DMS 273 (cell line): ENCODE results near the gene DPCD.
A peak's percentile ranks its signal among the peaks of the same experiment; 100 is the strongest.

Source experiments
- DNase-seq: peaks from one replicate; lab custom pipeline; 2025; ENCODE audit not compliant: unreplicated experiment; lab: John Stamatoyannopoulos, UW

The DPCD gene

DNA sequence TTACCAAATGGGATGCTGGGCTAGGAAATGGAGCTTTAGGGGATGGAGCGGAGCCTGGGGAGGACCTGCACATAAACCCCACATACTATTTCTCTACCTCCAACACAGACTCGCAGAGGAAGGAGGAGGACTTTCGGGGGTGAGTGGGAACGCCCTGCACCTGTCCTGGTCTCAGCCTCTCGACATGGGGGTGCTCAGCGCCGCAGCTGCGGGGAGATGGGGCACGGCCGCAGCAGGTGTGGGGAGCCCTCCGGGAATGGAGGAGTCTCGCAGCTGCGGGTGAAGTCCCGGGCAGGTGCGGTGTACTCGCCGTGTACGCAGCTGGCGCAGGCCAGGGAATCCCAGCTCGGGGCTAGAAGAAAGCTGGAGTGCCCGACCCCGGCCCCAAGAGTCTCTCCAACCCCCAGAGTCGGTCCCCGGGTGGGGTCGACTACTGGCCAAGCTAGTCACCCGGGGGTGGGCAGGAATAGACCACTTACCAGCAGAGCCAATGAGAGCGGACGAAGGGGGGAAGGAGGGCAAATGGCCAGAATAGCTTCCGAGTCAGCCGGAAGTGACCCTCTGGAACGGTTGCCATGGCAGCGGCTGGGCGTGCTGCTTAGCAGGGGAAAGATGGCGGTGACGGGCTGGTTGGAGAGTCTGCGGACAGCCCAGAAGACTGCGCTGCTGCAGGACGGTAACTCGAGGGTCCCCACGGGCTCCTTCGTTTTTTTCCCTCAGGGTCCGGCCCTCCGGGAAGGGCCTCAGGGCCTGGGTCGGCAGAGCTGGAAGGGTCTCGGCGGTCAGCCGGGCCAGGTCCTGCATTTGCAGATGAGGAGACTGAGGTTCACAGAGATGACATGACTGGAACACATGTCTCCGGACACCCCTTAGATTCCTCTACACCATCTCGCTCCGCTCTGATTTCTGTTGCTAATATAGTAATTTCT is at the start of gene DPCD, which contains the start of gene POLL:
Gene DPCD, plus strand, starts transcription at position 597 of the 929 bp plus-strand sequence. Its CDS starts 16 bp downstream, at position 613.
Gene POLL, minus strand, starts transcription at position 533 of the 929 bp plus-strand sequence. CDS start 897 bp downstream, outside the sequence.
- DNase-seq, result peak; percentile 95

DNA sequence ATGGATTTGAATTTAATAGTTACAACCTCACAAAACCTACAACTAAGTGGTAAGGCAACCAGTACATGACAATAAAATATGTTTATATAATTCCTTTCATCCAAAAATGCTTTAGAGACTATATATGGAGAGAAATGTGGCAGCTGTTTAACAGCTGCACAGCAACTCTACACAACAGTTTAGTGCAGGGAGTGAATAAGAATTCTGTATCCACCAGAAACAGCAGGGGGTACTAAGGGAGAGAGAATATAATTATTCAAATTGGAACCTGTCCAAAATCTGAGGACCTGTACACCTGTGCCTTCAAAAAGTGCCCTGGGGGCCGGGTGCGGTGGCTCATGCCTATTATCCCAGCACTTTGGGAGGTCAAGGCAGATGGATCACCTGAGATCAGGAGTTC is 49.7 kb upstream of the DPCD start:
- peak; percentile 16 for DNase-seq

DNA sequence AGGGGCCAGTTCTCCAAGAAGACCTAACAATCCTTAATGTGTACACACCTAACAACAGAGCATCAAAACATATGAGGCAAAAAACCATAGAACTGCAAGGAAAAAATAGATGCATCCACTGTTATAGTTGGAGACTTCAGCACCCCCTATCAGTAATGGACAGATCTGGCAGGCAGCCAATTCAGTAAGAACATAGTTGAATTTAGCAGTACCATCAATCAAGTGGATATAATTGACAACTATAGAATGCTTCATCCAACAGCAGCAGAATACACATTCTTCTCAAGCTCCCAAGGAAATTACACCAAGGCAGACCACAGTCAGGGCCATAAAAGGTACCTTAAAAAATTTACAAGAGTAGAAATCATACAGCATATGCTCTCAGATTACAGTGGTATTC is 42.2 kb upstream of the DPCD start:
- DNase-seq, result peak; percentile 31

DNA sequence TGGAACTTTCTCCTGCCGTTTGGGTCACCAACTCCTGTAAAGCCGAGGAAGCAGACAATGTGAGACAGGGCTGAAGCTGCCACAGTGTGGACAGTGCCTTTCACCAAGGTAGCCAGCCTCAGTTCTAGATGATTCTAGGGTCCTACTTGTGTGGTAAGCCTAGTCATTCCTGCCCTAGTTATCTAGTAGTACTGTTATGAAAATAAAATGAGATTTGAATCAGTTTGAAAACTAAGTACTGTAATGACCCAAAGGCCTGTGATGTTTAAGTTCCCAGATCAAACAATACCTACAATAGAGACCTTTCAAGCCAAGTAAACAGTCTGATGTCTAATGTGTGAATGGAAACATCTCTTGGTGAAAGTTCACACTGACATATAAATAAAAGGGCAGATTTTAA is 37.2 kb upstream of the DPCD start:
- DNase-seq, result no peak

DNA sequence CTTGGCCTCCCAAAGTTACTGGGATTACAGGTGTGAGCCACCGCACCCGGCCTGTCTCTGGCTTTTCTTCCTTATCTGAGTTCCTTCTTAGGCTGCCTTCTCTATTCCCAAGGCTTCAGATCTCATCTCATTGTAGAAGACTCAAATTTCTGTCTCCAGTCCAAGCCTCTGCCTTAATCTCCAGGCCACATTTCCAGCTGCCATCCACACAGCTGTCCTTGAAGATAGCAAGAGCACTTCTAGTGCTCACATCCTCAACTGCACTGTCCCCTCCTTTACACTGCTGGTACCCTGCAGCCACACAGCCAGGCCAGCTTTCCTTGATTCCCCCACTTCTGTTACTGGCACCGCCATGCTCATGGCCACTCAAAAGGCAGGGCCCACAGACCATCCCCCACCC is 35.7 kb upstream of the DPCD start:
- DNase-seq, result no peak

DNA sequence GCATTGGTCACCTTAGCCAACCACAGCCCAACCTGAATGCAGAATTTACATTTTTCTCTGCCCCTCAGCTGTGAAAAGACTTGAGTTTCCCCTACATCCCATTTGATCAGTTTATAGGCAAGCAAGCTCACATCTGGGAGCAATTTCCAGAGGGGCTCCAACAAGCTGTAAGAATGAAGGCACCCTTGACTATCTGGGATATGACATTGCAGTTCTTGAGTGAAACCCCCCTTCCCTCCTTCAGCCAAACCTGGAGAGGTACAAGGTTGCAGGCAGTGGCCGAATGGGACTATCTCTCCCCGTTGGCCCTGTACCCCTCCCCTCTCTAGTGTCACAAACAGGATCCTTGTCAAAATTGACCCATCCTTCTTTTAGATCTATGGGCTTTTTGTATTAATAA is 30.6 kb upstream of the DPCD start:
- no peak for DNase-seq

DNA sequence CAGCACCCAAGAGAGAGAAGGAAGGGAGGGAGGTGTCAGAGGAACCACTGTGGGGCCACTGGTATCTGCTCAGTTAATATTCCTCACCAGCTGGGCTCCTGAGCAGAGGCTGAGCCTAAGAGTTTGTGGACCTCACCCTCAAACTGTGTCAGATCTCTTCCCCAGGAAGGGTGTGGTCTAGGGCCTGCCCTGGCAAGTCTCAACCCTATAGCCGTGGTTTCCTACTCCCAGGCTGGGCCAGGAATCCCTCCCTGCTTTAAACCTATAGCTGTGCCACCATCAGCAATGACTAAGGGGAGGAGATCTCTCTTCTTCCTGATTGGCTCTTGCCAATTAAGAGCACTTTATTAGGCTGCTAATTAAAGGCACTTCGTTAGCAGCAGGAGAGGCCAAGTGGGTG is 29.9 kb upstream of the DPCD start:
- no peak for DNase-seq

DNA sequence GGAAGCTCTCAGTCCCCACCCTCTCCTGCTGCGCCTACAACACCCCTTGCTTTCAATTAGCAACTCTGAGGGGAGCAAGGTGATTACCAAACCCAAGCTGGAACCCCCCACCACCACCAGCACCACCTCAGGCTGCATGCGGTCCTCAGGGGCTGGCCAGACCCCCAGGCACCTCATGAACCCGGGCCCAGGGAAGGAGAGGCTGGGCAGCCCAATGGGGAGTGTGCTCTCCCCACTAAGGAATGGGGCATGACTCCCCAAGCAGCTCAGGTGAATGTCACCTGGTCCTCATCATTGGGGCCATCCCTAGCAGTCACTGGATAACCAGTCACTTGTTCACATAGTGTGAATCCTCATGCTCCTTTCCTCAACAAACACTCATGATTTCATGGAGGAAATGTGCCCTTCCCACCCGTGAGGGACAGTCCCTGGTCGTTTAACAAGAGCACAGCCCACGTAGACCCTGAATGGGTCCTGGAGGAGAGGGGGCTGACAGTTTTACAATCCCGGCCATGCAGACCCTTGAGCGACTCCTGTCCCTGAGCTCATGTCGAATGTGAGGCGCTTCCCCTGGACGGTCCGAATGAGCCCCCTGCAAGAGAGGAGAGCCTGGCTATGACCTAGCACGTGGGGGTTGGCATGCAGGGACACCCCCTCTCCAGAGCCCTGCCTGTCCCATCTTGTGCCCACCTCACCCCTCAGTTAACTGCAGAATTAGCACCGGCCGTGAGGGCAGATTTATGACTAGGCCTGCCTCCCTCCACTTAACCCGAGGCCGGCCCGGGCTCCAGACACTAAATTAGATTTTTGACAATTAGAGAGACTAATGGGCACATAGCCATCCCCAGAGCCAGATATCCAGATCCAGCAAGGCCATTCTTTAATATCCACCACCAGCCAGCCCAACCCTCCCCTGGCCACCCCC is 29.2 kb upstream of the DPCD start:
- no peak for DNase-seq

DNA sequence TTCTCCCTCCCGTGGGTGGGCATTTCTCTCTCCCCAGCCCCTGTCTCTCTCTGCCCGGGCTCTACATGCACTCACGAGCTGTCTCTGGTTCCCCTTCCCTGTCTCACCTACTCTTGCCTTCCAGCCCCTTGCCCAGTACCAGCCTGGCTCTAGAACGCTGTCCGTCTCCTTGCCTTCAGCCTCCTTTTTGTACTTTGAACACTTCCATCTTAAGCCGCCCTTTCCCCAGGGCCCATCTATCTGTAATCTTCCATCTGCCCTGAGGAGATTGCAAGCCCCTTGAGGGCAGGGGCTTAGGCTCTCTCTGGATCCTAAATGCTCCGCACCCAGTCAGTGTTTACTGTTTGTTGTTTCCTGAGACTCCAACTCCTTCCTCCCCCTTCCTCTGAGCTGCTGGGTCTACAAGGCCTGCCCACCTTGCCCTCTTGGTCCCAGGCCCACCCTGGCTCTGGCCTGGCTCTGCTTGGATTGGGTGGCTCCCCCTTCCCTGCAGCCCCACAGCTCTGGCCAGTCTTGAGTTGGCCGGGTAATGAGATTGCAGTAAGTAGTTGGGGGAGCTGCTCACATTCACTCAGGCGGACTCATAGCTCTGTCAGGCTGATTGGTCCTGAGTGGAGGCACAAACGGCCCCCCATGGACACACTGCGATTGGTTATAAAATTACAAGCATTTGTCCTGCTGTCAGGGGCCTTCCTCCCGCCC is 28.4 kb upstream of the DPCD start:
- no peak for DNase-seq

DNA sequence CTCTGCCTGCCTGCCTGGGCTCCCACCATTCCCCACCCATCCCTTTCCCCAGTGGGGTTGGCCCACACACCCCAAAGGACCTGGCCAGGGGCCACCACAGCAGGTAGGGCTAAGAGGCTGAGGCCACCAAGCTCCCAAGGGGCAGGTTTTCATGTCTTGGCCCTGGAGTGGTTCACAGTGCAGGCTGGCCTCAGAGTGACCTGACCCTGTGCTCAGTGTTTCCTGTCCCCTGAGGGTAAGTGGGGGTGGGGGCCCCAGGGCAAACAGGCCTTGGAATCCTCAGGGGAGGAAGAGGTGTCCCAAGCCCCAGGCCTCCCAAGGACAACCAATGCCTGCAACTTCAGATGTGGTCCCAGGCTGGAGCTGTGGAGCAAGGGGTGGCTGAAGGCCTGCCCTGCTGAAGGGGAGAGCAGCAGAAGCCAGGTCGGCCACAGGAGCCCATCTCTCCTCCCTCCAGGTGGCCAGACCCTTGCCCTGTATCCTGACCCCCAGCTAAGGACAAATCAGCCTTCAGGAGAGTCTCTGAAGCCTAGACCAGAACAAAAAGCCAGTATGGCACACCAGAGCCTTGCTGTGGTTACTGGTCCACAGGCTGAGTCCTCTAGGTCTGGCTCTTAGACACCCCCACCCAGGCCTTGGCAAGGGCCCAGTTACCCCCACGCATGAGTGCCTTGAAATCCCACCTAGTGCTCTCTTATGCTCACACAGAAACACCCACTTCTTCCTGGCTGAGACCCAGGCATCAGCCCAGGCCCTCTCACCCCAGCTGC is 27.6 kb upstream of the DPCD start:
- no peak for DNase-seq

DNA sequence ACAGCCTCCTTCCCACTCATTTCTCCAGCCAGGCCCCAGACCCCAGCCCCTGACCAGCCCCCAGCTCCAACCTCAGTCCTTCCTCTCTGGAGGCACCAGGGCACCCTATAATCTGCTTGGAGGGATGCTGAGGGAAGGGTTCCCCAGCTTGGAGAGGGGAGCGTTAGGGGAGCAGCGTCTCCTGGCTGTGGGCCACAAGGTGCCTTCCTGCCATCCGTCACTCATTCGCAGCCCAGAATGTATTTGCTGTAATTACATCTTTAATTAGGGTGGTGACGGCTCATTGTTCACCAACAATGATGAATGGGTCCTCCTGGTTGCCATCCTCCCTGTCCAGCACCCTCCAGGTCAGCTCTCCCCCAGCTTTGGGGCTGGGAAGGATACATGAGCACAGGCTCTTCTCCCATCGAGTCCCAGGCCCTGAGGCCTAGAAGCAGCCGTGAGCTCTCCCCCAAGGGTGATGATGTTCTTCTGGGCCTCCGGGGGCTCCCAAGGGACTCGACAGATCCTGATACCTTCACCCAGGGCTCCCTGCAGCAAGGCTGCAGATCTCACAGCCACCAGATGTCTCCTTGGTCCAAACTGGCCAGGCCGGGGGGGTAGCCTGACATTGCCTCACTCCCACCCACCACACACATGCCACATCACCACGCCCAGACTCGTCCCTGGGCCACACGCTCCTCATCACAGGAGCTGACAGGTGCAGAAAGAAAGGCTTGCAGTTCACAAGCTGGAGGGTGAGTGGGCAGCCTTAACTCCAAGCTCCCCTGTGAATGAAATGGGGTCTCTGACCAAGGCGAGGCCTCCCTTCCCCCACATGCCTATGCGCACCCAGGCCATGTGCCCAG is 26.8 kb upstream of the DPCD start:
- no peak for DNase-seq

DNA sequence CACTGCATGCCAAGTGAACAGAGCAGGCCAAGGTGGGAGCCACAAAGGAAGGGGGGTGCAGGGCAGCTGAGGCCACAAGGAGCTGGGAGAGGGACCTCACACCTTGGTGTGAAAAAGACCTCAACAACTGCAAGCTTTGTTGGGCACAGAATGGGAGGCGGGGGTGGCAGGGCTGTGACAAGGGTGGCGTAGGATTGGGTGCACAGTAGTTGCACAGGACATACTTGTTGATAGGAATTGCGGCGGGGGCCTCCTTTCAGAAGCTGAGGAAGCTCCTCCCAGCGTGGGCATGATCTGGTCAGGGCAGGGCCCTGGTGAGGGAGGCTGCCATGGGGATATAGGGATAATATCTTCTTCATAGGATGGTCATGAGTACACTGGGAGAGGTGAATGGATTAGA is 25.9 kb upstream of the DPCD start:
- no peak for DNase-seq

DNA sequence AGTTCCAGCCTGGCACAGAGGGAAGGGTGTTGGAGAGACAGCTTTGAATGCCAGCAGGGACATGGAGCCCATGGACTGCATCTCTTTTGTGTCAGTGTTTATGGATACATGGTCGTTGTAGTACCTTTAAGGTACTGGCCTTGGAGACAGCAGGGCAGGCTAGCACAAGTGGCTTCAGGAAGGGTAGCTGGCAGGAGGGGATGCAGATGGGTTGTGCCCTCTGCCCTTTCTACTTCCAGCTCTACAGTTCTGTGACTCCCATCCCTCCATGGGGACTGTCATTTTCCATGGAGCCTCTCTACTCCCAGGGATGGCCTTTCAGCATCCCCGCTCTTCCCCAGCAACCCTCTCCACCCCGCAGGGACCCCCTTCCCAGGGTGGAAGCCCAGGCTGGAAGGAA is 25.1 kb upstream of the DPCD start:
- no peak for DNase-seq

DNA sequence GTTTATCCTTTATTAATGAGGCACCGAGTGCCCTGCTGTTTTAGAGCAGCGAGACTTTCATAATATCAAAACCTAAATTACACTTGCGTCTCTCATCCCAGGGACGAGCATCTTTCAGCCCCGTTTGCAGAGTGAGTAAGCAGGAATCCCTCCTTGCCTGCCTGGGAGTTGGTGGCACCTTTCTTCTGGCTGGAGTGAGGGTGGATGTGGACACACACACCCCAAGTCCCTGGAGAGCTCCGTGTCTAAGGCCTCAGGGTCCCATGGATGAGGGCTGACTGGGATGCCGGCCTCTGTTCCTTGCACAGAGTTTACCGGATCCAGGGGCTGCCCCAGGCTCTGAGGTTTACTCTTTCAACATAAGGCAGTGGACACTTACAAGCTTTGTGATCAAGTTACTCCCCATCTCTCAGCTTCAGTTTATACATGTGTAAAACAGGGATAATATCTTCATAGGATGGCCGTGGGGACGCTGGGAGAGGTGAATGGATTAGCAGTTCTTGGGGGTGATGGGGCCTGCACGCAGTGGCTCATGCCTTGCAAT is 24.6 kb upstream of the DPCD start:
- no peak for DNase-seq

DNA sequence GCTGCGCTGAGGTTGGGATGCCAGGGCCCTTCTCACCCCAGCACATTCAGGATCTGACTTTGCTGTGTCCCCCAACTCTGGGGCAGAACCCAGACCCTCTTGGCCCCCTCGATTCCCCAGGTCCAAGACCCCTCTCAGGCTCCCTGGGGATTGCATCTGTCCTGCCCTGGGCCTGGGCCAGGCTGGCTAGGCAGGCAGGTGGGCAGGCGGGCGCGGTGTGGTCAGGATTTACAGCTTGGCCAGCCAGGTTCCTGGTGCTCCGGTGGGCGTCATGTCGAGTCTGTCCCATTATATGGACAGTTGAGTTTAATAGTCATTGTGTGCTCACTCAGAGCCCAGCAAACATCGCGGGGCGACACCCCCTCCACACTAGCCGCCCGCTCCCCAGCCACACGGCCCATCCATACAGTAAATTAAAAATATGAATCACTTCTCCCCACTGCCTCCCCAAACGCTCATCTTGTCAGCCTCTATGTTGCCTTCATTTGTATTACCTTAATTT is 23.6 kb upstream of the DPCD start:
- no peak for DNase-seq

DNA sequence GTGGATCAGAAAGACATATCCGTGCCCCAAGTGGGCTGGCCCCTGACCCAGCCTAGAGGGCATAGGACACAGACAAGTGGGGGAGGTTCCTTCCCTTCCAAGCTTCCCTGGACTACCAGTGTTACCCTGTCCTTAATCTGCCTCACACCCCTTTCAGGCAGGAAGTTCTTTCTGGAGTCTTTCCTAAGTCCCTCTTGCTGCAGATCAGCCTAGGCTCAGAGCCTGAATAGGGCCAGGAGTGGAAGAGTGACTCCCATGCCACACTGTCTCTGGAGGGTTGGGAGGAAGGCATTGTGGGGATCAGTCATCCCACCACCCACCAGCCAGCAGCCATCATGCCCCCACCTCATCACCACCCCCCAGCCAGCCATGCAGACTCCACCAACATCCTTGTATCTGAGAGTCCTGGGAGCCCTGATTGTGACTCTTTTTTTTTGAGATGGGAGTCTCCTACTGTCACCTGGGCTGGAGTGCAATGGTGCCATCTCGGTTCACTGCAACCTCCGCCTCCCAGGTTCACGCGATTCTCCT is 22.7 kb upstream of the DPCD start:
- DNase-seq, result no peak

DNA sequence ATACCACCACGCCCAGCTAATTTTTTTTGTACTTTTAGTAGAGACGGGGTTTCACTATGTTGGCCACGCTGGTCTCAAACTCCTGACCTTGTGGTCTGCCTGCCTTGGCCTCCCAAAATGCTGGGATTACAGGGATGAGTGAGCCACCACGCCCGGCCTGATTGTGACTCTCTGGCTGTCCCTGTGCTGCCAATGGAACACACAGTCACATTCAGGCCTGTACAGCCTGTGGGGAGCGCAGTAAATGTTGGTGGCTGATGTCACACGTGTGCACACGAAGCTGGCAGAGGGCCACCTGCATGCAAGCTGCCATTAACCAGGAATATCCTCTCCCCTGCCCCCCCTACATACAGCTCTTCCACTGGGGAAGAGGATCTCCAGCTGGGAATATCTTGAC is 22.2 kb upstream of the DPCD start:
- no peak for DNase-seq

DNA sequence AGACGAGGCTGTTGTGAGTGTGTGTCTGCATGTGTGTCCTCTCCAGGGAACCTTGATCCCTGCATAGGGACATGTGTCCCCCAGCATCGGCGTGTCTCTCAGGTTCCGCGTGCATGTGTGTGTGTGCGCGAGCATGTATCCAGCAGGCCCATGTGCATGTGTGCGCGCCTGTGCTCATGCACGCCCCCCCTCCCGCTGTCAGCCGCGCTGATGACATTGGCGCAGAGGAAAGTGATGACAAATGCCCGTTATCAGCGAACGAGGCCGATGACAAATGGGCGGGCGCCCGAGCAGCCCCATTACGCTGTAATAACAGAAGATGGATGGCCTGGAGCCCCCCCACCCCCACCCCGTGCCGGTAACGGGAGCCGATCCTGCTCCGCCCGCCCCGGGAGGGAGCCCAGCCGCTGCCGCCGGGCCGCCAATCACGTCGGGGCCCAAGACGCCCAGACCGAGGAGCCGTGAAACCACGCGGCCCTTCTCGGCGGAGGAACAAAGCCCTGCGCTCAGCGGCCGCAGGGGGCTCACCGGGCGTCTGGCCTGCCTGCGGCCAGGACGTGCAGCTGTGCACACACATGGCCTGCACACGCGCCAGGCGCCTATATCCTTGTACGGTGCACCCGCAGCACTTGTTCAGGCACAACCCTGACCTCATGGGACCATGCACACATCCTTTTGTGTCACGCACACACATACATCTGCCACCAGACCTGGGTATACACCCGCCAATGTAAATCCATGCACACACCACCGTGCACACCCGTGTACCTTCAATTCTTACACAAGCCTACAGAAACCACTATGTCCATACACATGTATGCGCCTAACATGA is 21.6 kb upstream of the DPCD start:
- DNase-seq, result no peak
